Epithelial cell of umbilical artery (primary cell): ENCODE measurements around the gene LEKR1. TPM values are rescaled to one million over a fixed set of nuclear protein-coding genes. Genes with fewer than 3 reads are reported as not detected.

ENCODE experiments used
- total RNA-seq: library from RNA; depleted of rRNA; stranded (reverse); fragments of >200 nt; gene quantifications from 2 replicates; pipeline ENCODE4 v1.2.3, GENCODE V29; 2014

Gene LEKR1
- total RNA-seq, result 0.32 TPM in 1 of 2 replicates, not detected in the other

DNA sequence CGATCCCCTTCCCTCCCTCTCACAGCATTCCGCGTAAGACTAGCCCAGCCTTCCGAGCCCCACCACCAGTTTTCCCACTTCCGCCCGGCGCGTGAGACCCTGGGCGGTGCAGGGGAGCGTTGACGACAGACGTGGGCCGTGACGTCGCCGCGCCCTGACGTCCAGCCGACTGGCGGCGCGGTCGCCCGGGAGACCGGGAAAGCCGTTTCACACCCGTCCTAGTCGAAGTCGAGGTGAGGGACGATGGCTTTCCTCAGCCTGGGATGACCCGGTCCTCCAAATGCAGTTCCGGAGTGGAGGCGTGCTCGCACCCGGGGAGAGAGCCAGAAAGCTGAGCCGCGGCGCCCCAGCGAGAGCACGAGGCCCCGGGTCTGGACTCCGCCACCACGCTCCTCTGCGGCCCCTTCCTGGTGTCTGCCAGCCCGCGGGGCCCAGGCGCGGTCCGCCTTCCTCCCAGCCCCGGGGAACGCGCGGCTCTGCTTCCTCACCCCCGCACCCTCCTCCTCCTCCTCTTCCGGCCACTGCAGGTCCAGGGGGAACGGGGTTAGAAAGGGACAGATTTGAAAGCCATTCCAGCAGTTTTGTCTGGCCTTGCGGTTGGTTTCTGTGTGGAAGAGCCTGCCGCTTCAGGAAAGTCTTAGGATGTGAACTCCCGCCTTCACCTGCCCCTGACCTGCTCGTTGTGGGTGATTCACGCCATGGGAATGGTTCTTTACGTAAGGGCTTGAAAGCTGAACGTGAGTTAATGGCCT lies at the start of gene LEKR1:
Gene LEKR1 (plus strand): TSS at position 210 of the 752 bp plus-strand sequence. CDS start 2,977 bp downstream, outside the sequence.

Other genes with a start within 250 kb of the LEKR1 start
- gene TIPARP, start 151.8 kb upstream of the LEKR1 start, total RNA-seq, result 18.2 and 28.1 TPM in 2 replicates